Calu3 (cell line): ENCODE results near the gene ETV5. TPM values are rescaled to one million over a fixed set of nuclear protein-coding genes. Genes with fewer than 3 reads are reported as not detected.
"Not testable (repeated sequence)": the region's sequence is repeated elsewhere in the genome, so short reads cannot be mapped to it uniquely, and the experiment has no call there.

Source experiments
- BruUV-seq: library from RNA; stranded (reverse); fragments of 400-500 nt; replicated peaks from 2 replicates; lab custom pipeline; 2021; lab: Mats Ljungman, UMichigan
- CTCF ChIA-PET: fragments of 300-600 bp; sonication (Branson Sonifier 250); formaldehyde crosslinking; loops from one replicate; lab custom pipeline; 2022; ENCODE audit warnings: antibody characterized with exemption; lab: Charles Lee
- DNase-seq: peaks from one replicate; pipeline ENCODE4 v3.0.0; 2022
- H3K27ac Mint-ChIP-seq: one replicate; pipeline ENCODE4 v1.8.0; 2022; ENCODE audit warnings: mixed read lengths; ENCODE audit not compliant: unreplicated experiment
- H3K27me3 Mint-ChIP-seq: one replicate; pipeline ENCODE4 v1.8.0; 2022; ENCODE audit warnings: mixed read lengths; ENCODE audit not compliant: unreplicated experiment
- H3K36me3 Mint-ChIP-seq: one replicate; pipeline ENCODE4 v1.8.0; 2022; ENCODE audit warnings: mild to moderate bottlenecking, moderate library complexity, mixed read lengths; ENCODE audit not compliant: insufficient read depth, unreplicated experiment
- H3K4me1 Mint-ChIP-seq: one replicate; pipeline ENCODE4 v1.8.0; 2022; ENCODE audit warnings: mild to moderate bottlenecking, low read depth, mixed read lengths; ENCODE audit not compliant: unreplicated experiment
- H3K4me3 Mint-ChIP-seq: one replicate; pipeline ENCODE4 v1.8.0; 2022; ENCODE audit warnings: mild to moderate bottlenecking, low read depth, moderate library complexity, mixed read lengths; ENCODE audit not compliant: unreplicated experiment
- H3K9me3 Mint-ChIP-seq: one replicate; pipeline ENCODE4 v1.8.0; 2022; ENCODE audit warnings: low read depth, mixed read lengths; ENCODE audit not compliant: unreplicated experiment
- intact Hi-C: fragments of 100-400 bp; cut with micrococcal nuclease; formaldehyde crosslinking; loops from one replicate; pipeline ENCODE4 v1.10.0; 2022; ENCODE audit not compliant: unreplicated experiment
- total RNA-seq: library from RNA; stranded (reverse); gene quantifications from 2 replicates; pipeline ENCODE4 v1.2.3, GENCODE V29; 2022
- TF ChIP-seq, protein P1 (sequence below): fragments of 200-600 bp; IDR thresholded peaks from one replicate; pipeline ENCODE4 v1.8.0; 2022; ENCODE audit warnings: antibody characterized with exemption; ENCODE audit not compliant: unreplicated experiment

ETV5 gene
- total RNA-seq, 1 experiment from 2014 or later, result 108 TPM

GRCh38 chr3:186042036-186042435 is 66.9 kb downstream of the ETV5 start:
- Mint-ChIP-seq H3K9me3 (no peaks in the 10 kb centered on the region), H3K27ac (no peak overlapping the region), H3K36me3 (peaks cover 4% of the 10 kb centered on the region), H3K4me3 (no peak overlapping the region), H3K4me1 (no peaks in the 10 kb centered on the region), H3K27me3 (no peaks in the 10 kb centered on the region)
- no peak for DNase-seq
- no TSS peak for BruUV-seq
- CTCF ChIA-PET, result no interaction called here
- TF ChIP-seq, protein P1, sequence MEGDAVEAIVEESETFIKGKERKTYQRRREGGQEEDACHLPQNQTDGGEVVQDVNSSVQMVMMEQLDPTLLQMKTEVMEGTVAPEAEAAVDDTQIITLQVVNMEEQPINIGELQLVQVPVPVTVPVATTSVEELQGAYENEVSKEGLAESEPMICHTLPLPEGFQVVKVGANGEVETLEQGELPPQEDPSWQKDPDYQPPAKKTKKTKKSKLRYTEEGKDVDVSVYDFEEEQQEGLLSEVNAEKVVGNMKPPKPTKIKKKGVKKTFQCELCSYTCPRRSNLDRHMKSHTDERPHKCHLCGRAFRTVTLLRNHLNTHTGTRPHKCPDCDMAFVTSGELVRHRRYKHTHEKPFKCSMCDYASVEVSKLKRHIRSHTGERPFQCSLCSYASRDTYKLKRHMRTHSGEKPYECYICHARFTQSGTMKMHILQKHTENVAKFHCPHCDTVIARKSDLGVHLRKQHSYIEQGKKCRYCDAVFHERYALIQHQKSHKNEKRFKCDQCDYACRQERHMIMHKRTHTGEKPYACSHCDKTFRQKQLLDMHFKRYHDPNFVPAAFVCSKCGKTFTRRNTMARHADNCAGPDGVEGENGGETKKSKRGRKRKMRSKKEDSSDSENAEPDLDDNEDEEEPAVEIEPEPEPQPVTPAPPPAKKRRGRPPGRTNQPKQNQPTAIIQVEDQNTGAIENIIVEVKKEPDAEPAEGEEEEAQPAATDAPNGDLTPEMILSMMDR, result no peak
- intact Hi-C loops, result no loop called here

DNA sequence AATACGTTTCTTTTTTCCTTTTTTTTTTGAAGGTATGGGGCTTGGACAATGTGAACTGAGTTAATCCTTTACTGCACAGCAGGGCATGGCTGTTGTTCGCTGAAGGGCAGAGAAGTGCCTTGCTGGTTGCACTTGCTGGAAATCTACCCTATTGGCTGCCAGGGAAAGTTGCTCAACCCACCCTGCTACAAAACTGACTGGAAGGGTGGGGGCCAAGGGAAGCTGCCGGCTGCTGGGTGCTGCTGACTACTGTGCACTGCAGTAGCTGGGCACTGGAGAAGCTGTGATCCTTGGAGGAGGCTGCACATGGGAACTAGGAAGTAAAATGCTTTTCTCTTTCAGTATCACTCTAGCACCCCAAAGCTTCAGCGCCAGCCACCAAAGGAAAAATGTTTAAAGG is 70.5 kb downstream of the ETV5 start:
- CTCF ChIA-PET, result interaction anchor here (1.0 to 1.2 kb wide), 2 partner anchors 9 to 204 kb away, joined by 3 to 4 read pairs; no protein-coding TSS in a partner anchor
- no peak overlapping the region for H3K27ac Mint-ChIP-seq
- H3K9me3 Mint-ChIP-seq, result no peaks in the 10 kb centered on the region
- intact Hi-C loops, result no loop called here
- DNase-seq, result no peak
- no peaks in the 10 kb centered on the region for H3K36me3 Mint-ChIP-seq
- no TSS peak for BruUV-seq
- no peak overlapping the region for H3K4me3 Mint-ChIP-seq
- H3K27me3 Mint-ChIP-seq, result no peaks in the 10 kb centered on the region
- no peaks in the 10 kb centered on the region for H3K4me1 Mint-ChIP-seq
- TF ChIP-seq, protein P1, result no peak

DNA sequence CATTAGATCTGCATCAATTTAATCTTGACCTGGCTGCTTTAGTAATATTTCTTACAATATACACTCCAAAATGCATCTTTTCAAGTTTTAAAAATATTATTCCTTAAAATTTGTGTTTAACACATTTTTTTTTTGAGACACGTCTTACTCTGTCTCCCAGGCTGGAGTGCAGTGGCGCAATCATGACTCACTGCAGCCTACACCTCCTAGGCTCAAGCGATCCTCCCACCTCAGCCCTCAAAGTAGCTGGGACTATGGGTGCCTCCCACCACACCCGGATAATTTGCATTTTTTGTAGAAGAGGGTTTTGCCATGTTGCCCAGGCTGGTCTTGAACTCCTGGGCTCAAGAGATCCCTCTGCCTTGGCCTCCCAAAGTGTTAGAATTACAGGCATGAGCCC is 73.6 kb downstream of the ETV5 start:
- CTCF ChIA-PET, result no interaction called here
- TF ChIP-seq, protein P1, result no peak
- H3K9me3 Mint-ChIP-seq, result no peaks in the 10 kb centered on the region
- DNase-seq, result no peak
- H3K27ac Mint-ChIP-seq, result no peak overlapping the region
- no peaks in the 10 kb centered on the region for H3K4me1 Mint-ChIP-seq
- H3K36me3 Mint-ChIP-seq, result no peaks in the 10 kb centered on the region
- H3K4me3 Mint-ChIP-seq, result no peak overlapping the region
- no TSS peak for BruUV-seq
- peaks cover 19% of the 10 kb centered on the region for H3K27me3 Mint-ChIP-seq
- intact Hi-C loops, result no loop called here

DNA sequence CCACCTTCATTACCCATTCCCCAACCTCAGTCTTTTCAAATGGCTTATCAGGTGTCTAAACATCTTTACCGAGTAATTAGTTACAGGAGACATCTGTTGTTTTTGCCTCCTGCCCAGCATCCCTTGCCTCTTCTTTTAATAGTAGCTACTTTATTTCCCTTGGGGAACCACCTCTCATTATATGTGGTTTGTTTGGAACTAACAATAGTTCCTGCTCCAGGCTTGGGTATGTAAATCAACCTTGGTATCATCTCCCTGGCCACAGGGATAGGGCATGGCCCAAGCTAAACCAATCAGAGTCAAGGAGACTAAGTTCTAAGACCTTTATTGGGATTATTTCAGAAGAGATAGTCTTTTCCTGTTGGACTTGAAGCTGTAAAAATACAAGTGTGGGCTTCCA is 76.6 kb downstream of the ETV5 start:
- no peak for DNase-seq
- Mint-ChIP-seq H3K9me3 (no peaks in the 10 kb centered on the region), H3K4me3 (no peak overlapping the region), H3K4me1 (no peaks in the 10 kb centered on the region), H3K27me3 (peaks cover 27% of the 10 kb centered on the region), H3K27ac (no peak overlapping the region), H3K36me3 (no peaks in the 10 kb centered on the region)
- no TSS peak for BruUV-seq
- CTCF ChIA-PET, result interaction anchor here (0.6 to 1.0 kb wide), 4 partner anchors 8 to 337 kb away, joined by 3 to 7 read pairs (median 3); no protein-coding TSS in a partner anchor
- intact Hi-C loops, result no loop called here
- TF ChIP-seq, protein P1, result no peak

DNA sequence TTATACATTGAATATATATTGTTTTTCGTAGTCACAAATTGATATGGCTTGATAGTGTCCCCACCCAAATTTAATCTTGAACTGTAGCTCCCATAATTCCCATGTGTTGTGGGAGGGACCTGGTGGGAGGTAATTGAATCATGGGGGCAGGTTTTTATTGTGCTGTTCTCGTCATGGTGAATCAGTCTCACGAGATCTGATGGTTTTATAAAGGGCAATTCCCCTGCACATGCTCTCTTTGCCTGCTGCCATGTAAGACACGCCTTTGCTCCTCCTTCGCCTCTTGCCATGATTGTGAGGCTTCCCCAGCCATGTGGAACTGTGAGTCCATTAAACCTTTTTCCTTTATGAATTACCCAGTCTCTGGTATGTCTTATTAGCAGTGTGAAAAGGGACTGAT is 82.9 kb downstream of the ETV5 start:
- H3K9me3 Mint-ChIP-seq, intact Hi-C loops, DNase-seq, H3K27ac Mint-ChIP-seq, CTCF ChIA-PET, H3K36me3 Mint-ChIP-seq, H3K4me1 Mint-ChIP-seq, H3K4me3 Mint-ChIP-seq, BruUV-seq: not testable (repeated sequence)
- H3K27me3 Mint-ChIP-seq, result peaks cover 48% of the 10 kb centered on the region
